IMR-90 (cell line): ENCODE data around the gene RPL18. TPM values are rescaled to one million over a fixed set of nuclear protein-coding genes. Genes with fewer than 3 reads are reported as not detected.
A peak's percentile ranks its signal among the peaks of the same experiment; 100 is the strongest.

Experiments
- ATAC-seq: fragments of 200-7000 bp; cut with Tn5 transposase; 2 replicates; pipeline ENCODE4 v1.9.1; 2020; ENCODE audit warnings: low read depth, mild to moderate bottlenecking, moderate library complexity
- BruUV-seq: library from RNA; stranded (reverse); fragments of 400-500 nt; replicated peaks from 2 replicates; lab custom pipeline; 2021; lab: Mats Ljungman, UMichigan
- CTCF ChIA-PET: fragments of 300-600 bp; formaldehyde crosslinking; extraction: SDS; loops from one replicate; lab custom pipeline; 2021; ENCODE audit warnings: antibody characterized with exemption; lab: Yijun Ruan, JAX
- POLR2A ChIA-PET: fragments of 300-600 bp; sonication (Branson Sonifier 250); formaldehyde crosslinking; loops from one replicate; lab custom pipeline; 2022; ENCODE audit warnings: antibody characterized with exemption; ENCODE audit not compliant: unreplicated experiment; lab: Charles Lee
- DNase-seq: peaks from one replicate; pipeline ENCODE4 v3.0.0; 2013
- H2AFZ ChIP-seq: replicated peaks from 2 replicates; pipeline ENCODE3; 2013; ENCODE audit warnings: low read length, mild to moderate bottlenecking; ENCODE audit not compliant: poor library complexity
- H2AK5ac ChIP-seq: 2 replicates; pipeline ENCODE4 v1.6.1; 2013; ENCODE audit warnings: low read depth, low read length, inconsistent platforms
- H2AK9ac ChIP-seq: replicated peaks from 2 replicates; pipeline ENCODE3; 2013; ENCODE audit warnings: mild to moderate bottlenecking, low read depth, low read length, moderate library complexity; ENCODE audit not compliant: poor library complexity
- H2BK120ac ChIP-seq: 2 replicates; pipeline ENCODE4 v1.6.1; 2013; ENCODE audit warnings: low read depth, low read length, inconsistent platforms
- H2BK15ac ChIP-seq: 3 replicates; pipeline ENCODE4 v1.6.1; 2013; ENCODE audit warnings: low read depth, low read length, inconsistent platforms
- H2BK20ac ChIP-seq: 2 replicates; pipeline ENCODE4 v1.6.1; 2013; ENCODE audit warnings: low read depth, mild to moderate bottlenecking, inconsistent platforms, low read length, moderate library complexity
- H2BK5ac ChIP-seq: 2 replicates; pipeline ENCODE4 v1.6.1; 2013; ENCODE audit warnings: mild to moderate bottlenecking, low read depth, low read length, inconsistent platforms; ENCODE audit not compliant: poor library complexity, severe bottlenecking
- H3K14ac ChIP-seq: replicated peaks from 2 replicates; pipeline ENCODE4 v1.6.1; 2013; ENCODE audit warnings: low read depth, low read length, inconsistent platforms
- H3K18ac ChIP-seq: 2 replicates; pipeline ENCODE4 v1.6.1; 2013; ENCODE audit warnings: low read depth, low read length, control low read depth
- H3K23ac ChIP-seq: 2 replicates; pipeline ENCODE4 v1.6.1; 2013; ENCODE audit warnings: low read depth, low read length, inconsistent platforms
- H3K27ac ChIP-seq: 2 replicates; pipeline ENCODE4 v1.5.1; 2013; ENCODE audit warnings: mild to moderate bottlenecking, control low read depth, low read length; ENCODE audit not compliant: insufficient read depth
- H3K27me3 ChIP-seq: 2 replicates; pipeline ENCODE4 v1.6.1; 2013; ENCODE audit warnings: low read length; ENCODE audit not compliant: control insufficient read depth, insufficient read depth
- H3K36me3 ChIP-seq: 2 replicates; pipeline ENCODE4 v1.6.1; 2013; ENCODE audit warnings: low read length, mixed read lengths; ENCODE audit not compliant: control insufficient read depth, insufficient read depth
- H3K4ac ChIP-seq: 2 replicates; pipeline ENCODE4 v1.6.1; 2013; ENCODE audit warnings: low read depth, low read length, inconsistent platforms
- H3K4me1 ChIP-seq: 2 replicates; pipeline ENCODE4 v1.6.1; 2013; ENCODE audit warnings: low read length, mixed read lengths; ENCODE audit not compliant: control insufficient read depth, insufficient read depth
- H3K4me2 ChIP-seq: 2 replicates; pipeline ENCODE4 v1.6.1; 2013; ENCODE audit warnings: low read depth, mild to moderate bottlenecking, control low read depth, low read length, moderate library complexity
- H3K4me3 ChIP-seq: 2 replicates; pipeline ENCODE4 v1.5.1; 2013; ENCODE audit warnings: low read depth, mild to moderate bottlenecking, control low read depth, low read length, moderate library complexity; ENCODE audit not compliant: insufficient read depth
- H3K56ac ChIP-seq: 2 replicates; pipeline ENCODE4 v1.6.1; 2013; ENCODE audit warnings: low read length, inconsistent platforms; ENCODE audit not compliant: insufficient read depth; ENCODE audit errors: extremely low read depth
- H3K79me1 ChIP-seq, 2 experiments: 2 replicates each; pipeline ENCODE4 v1.6.1; 2013; ENCODE audit warnings: low read length in 2 of 2, inconsistent platforms in 1 of 2, low read depth in 1 of 2
- H3K9ac ChIP-seq: 2 replicates; pipeline ENCODE4 v1.6.1; 2013; ENCODE audit warnings: low read depth, low read length, control low read depth
- H3K9me1 ChIP-seq: 2 replicates; pipeline ENCODE4 v1.6.1; 2013; ENCODE audit warnings: low read length, inconsistent platforms; ENCODE audit not compliant: insufficient read depth
- H3K9me3 ChIP-seq: 2 replicates; pipeline ENCODE4 v1.6.1; 2013; ENCODE audit warnings: low read length; ENCODE audit not compliant: control insufficient read depth, insufficient read depth
- H4K20me1 ChIP-seq: 2 replicates; pipeline ENCODE4 v1.6.1; 2013; ENCODE audit warnings: low read length, inconsistent platforms; ENCODE audit not compliant: insufficient read depth
- H4K5ac ChIP-seq: 2 replicates; pipeline ENCODE4 v1.6.1; 2013; ENCODE audit warnings: mild to moderate bottlenecking, low read depth, low read length, control low read depth
- H4K8ac ChIP-seq, 2 experiments: 2 replicates each; pipeline ENCODE4 v1.6.1; 2013; ENCODE audit warnings: low read depth in 2 of 2, low read length in 2 of 2, control low read depth in 1 of 2, inconsistent platforms in 1 of 2
- H4K91ac ChIP-seq: 2 replicates; pipeline ENCODE4 v1.6.1; 2013; ENCODE audit warnings: low read depth, low read length, inconsistent platforms; ENCODE audit not compliant: insufficient read depth
- BHLHE40 ChIP-seq: fragments of 150-350 bp; IDR thresholded peaks from 2 replicates; pipeline ENCODE4 v1.6.1; 2016; ENCODE audit warnings: mild to moderate bottlenecking, low read depth, low read length
- CEBPB ChIP-seq: IDR thresholded peaks from 2 replicates; pipeline ENCODE4 v1.6.1; 2012; ENCODE audit warnings: low read depth, low read length, improper control_type of control experiment
- CHD1 ChIP-seq: IDR thresholded peaks from 2 replicates; pipeline ENCODE4 v1.6.1; 2012; ENCODE audit warnings: low read depth, low read length, improper control_type of control experiment
- FOS ChIP-seq: fragments of 150-350 bp; IDR thresholded peaks from 2 replicates; pipeline ENCODE4 v1.6.1; 2016; ENCODE audit warnings: low read depth, low read length
- MAZ ChIP-seq: IDR thresholded peaks from 2 replicates; pipeline ENCODE4 v1.6.1; 2012; ENCODE audit warnings: low read depth, mild to moderate bottlenecking, low read length, improper control_type of control experiment, moderate library complexity, borderline replicate concordance
- MXI1 ChIP-seq: IDR thresholded peaks from 2 replicates; pipeline ENCODE4 v1.6.1; 2012; ENCODE audit warnings: low read depth, mild to moderate bottlenecking, low read length, moderate library complexity, borderline replicate concordance
- NFE2L2 ChIP-seq: fragments of 150-350 bp; IDR thresholded peaks from 2 replicates; pipeline ENCODE4 v1.6.1; 2016; ENCODE audit warnings: low read depth, mild to moderate bottlenecking, low read length
- RAD21 ChIP-seq: IDR thresholded peaks from 2 replicates; pipeline ENCODE4 v1.6.1; 2012; ENCODE audit warnings: low read length, improper control_type of control experiment
- RCOR1 ChIP-seq: IDR thresholded peaks from 2 replicates; pipeline ENCODE4 v1.6.1; 2012; ENCODE audit warnings: mild to moderate bottlenecking, low read length, improper control_type of control experiment; ENCODE audit not compliant: insufficient replicate concordance
- SMC3 ChIP-seq: fragments of 150-350 bp; IDR thresholded peaks from 2 replicates; pipeline ENCODE4 v1.6.1; 2016; ENCODE audit warnings: low read depth, mild to moderate bottlenecking, antibody characterized with exemption, low read length, moderate library complexity
- USF2 ChIP-seq: fragments of 150-350 bp; IDR thresholded peaks from 2 replicates; pipeline ENCODE4 v1.6.1; 2017; ENCODE audit warnings: mild to moderate bottlenecking, antibody characterized with exemption, low read length, low read depth
- WGBS, 2 experiments: methylation state at CpG; one replicate each; pipeline versions ENCODE4 v1.1.5 to v1.1.7; 2013; ENCODE audit warnings: missing lambda C conversion rate in 2 of 2; ENCODE audit not compliant: insufficient read length in 1 of 2; ENCODE audit errors: extremely low coverage in 2 of 2; 5-methylcytosine and 5-hydroxymethylcytosine counted together
- dilution Hi-C: fragments of 300-500 bp; cut with HindIII; formaldehyde crosslinking; loops from one replicate; pipeline ENCODE4 v1.14.3; 2018; ENCODE audit warnings: low sequenced_read_pairs; ENCODE audit not compliant: unreplicated experiment
- in situ Hi-C: fragments of 300-500 bp; cut with MboI; formaldehyde crosslinking; loops from 3 replicates; pipeline ENCODE4 v1.14.3; 2019; ENCODE audit warnings: low sequenced_read_pairs, inconsistent platforms, mixed read lengths
- intact Hi-C: fragments of 100-400 bp; cut with micrococcal nuclease; formaldehyde crosslinking; loops from 2 replicates; pipeline ENCODE4 v1.10.0; 2022
- polyA plus RNA-seq, 3 experiments: library from polyadenylated mRNA; depleted of rRNA; stranded (reverse); fragments of >200 nt; gene quantifications; 2 replicates each; pipeline ENCODE4 v1.2.3, GENCODE V29; 2012; ENCODE audit warnings: low replicate concordance in 1 of 3
- total RNA-seq: library from RNA; depleted of rRNA; stranded (reverse); fragments of >200 nt; gene quantifications from 2 replicates; pipeline ENCODE4 v1.2.3, GENCODE V29; 2012
- TF ChIP-seq, protein P1 (sequence below): conservative IDR thresholded peaks from 2 replicates; pipeline ENCODE4 v1.5.1; 2012; ENCODE audit warnings: mild to moderate bottlenecking, low read depth, low read length, improper control_type of control experiment

RPL18 gene
- total and polyA plus RNA-seq, 2 of the 4 experiments (the other 2 are of a cell fraction), result 1,909 to 2,254 TPM

DNA sequence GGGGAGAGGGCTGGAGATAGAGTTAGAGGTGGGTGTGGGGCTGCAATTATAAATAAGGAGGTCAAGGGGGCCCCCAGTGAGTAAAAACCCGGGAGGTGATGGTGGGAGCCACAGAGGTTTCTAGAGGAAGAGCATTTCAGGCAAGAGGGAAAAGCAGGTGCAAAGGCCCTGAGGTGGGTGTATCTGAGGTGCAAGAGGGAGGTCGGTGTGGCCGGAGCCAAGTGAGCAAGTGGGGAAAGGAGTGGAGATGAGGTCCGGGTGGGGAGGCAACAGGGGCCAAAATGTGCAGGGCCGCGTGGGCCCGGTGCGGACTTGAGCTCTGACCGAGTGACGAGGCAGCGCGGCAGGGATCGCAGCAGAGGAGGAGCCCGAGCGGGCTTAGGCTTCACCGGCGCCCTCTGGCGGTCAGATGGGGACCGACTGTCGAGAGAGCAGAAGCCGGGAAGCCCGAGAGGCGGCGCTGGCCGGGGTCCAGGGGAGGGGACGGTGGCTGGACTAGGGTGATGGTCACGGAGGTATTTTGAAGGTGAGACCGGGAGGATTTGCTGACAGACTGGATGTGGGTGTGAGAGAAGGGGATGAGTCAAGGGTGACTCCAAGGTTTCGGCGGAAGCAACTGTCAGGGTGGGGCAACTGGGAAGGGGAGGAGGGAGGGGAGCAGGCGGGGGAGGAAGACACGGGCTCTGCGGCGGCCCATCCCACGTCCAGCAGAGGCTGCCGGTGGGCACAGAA lies 30.1 kb downstream of the RPL18 start (continued):
- peak; percentile 72 for TF ChIP-seq SMC3
- no peak; the same call in 1 of the 2 replicates for TF ChIP-seq CHD1
- TF ChIP-seq BHLHE40, result no peak
- peak; percentile 58 for TF ChIP-seq CEBPB

- POLR2A ChIA-PET, result no interaction called here
- no peak overlapping the region for H3K4me2 ChIP-seq
- no peak overlapping the region for H2AK5ac ChIP-seq
- no peak overlapping the region for H2BK120ac ChIP-seq
- H3K23ac ChIP-seq, result no peak overlapping the region
- no peak overlapping the region for H3K27ac ChIP-seq
- in situ Hi-C loops (loop anchor here (5.0 kb wide), 1 partner anchor 320 kb away; no protein-coding TSS in a partner anchor), dilution Hi-C loops (no loop called here), intact Hi-C loops (loop anchor here (5.0 to 10.0 kb wide), 2 partner anchors 263 to 315 kb away; partner anchors contain the start of genes EMP3 and ZNF114)
- H3K14ac ChIP-seq, result no peak overlapping the region
- no peaks in the 10 kb centered on the region for H3K79me1 ChIP-seq
- H3K4ac ChIP-seq, result no peak overlapping the region
- H3K9me1 ChIP-seq, result no peaks in the 10 kb centered on the region
- no peak overlapping the region for H2AFZ ChIP-seq
- H3K4me1 ChIP-seq, result peaks cover 2% of the 10 kb centered on the region; the same call in 1 of the 2 replicates
- CTCF ChIA-PET, result interaction anchor here (1.4 kb wide), 1 partner anchor 98 kb away, joined by 3 read pairs; no protein-coding TSS in a partner anchor
- no peak overlapping the region for H2BK5ac ChIP-seq
- no peak overlapping the region for H3K9ac ChIP-seq
- H3K56ac ChIP-seq, result no peak overlapping the region
- H2AK9ac ChIP-seq, result no peak overlapping the region
- H3K36me3 ChIP-seq, result no peaks in the 10 kb centered on the region
- no TSS peak for BruUV-seq
- H2BK20ac ChIP-seq, result no peak overlapping the region
- H3K27me3 ChIP-seq, result no peaks in the 10 kb centered on the region; the same call in 1 of the 2 replicates
- H4K91ac ChIP-seq, result no peak overlapping the region
- ATAC-seq, result no peak
- no peak overlapping the region for H3K4me3 ChIP-seq
- no peak overlapping the region; the same call in 2 of the 3 replicates for H2BK15ac ChIP-seq
- no peak for DNase-seq
- no CpG with 5 or more reads among the region's 3 CpGs for WGBS, 2 experiments
- H4K5ac ChIP-seq, result no peak overlapping the region
- H4K8ac ChIP-seq, result no peak overlapping the region
- H4K20me1 ChIP-seq, result no peaks in the 10 kb centered on the region
- H3K18ac ChIP-seq, result no peak overlapping the region
- H3K9me3 ChIP-seq, result no peaks in the 10 kb centered on the region
- TF ChIP-seq RCOR1 (no peak), CEBPB (no peak), CHD1 (no peak), NFE2L2 (no peak), MXI1 (no peak), MAZ (no peak), BHLHE40 (no peak), RAD21 (no peak), USF2 (no peak), FOS (no peak)
- TF ChIP-seq, protein P1, sequence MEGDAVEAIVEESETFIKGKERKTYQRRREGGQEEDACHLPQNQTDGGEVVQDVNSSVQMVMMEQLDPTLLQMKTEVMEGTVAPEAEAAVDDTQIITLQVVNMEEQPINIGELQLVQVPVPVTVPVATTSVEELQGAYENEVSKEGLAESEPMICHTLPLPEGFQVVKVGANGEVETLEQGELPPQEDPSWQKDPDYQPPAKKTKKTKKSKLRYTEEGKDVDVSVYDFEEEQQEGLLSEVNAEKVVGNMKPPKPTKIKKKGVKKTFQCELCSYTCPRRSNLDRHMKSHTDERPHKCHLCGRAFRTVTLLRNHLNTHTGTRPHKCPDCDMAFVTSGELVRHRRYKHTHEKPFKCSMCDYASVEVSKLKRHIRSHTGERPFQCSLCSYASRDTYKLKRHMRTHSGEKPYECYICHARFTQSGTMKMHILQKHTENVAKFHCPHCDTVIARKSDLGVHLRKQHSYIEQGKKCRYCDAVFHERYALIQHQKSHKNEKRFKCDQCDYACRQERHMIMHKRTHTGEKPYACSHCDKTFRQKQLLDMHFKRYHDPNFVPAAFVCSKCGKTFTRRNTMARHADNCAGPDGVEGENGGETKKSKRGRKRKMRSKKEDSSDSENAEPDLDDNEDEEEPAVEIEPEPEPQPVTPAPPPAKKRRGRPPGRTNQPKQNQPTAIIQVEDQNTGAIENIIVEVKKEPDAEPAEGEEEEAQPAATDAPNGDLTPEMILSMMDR, result no peak
These were observed 31.6 kb downstream of the RPL18 start for GRCh38 chr19:48587387-48587786.
